ENCODE results near the gene ZNF76. TPM values are rescaled to one million over a fixed set of nuclear protein-coding genes. Genes with fewer than 3 reads are reported as not detected.

Gene ZNF76
- total and polyA plus RNA-seq, 2 donors (not counting 1 experiment from before 2014, with no cell fraction given), result 96.9 to 145 TPM

- Mint-ChIP-seq H3K9me3 (ENCODE audit: insufficient read depth) (no peaks in the 10 kb centered on the region), H3K27ac (no peak overlapping the region), H3K4me3 (no peak overlapping the region), H3K27me3 (no peaks in the 10 kb centered on the region), H3K4me1 (peaks cover 7% of the 10 kb centered on the region)
- H3K27ac ChIP-seq (ENCODE audit: low read length in 2 of 2), result no peak overlapping the region
- no peaks in the 10 kb centered on the region for H3K9me3 ChIP-seq (ENCODE audit: control extremely low read depth in 1 of 3, control insufficient read depth in 2 of 3, insufficient read depth in 1 of 3, low read length in 2 of 3)
- peaks cover 41% of the 10 kb centered on the region for H3K79me2 ChIP-seq (ENCODE audit: control insufficient read depth, insufficient read depth, low read length)
- WGBS (ENCODE audit: insufficient coverage), result 97% methylated on average over 18 of the region's 20 CpGs
- no peak overlapping the region for H2AFZ ChIP-seq (ENCODE audit: insufficient read depth, low read depth, low read length, poor library complexity, severe bottlenecking)
- H3K36me3 ChIP-seq (replicated peaks in 1 of 2; ENCODE audit: control extremely low read depth in 1 of 2, control insufficient read depth in 1 of 2, extremely low read depth in 1 of 2, insufficient read depth in 2 of 2, low read length in 1 of 2), result peaks cover 0 to 78% of the 10 kb centered on the region in 2 experiments
- H3K27me3 ChIP-seq (replicated peaks in 1 of 4; ENCODE audit: control extremely low read depth in 1 of 4, control insufficient read depth in 3 of 4, insufficient read depth in 4 of 4, low read length in 3 of 4), result no peaks in the 10 kb centered on the region
- no peak overlapping the region for H3K9ac ChIP-seq (ENCODE audit: low read length)
- POLR2A ChIA-PET, result no interaction called here
- TF ChIP-seq, protein P1, sequence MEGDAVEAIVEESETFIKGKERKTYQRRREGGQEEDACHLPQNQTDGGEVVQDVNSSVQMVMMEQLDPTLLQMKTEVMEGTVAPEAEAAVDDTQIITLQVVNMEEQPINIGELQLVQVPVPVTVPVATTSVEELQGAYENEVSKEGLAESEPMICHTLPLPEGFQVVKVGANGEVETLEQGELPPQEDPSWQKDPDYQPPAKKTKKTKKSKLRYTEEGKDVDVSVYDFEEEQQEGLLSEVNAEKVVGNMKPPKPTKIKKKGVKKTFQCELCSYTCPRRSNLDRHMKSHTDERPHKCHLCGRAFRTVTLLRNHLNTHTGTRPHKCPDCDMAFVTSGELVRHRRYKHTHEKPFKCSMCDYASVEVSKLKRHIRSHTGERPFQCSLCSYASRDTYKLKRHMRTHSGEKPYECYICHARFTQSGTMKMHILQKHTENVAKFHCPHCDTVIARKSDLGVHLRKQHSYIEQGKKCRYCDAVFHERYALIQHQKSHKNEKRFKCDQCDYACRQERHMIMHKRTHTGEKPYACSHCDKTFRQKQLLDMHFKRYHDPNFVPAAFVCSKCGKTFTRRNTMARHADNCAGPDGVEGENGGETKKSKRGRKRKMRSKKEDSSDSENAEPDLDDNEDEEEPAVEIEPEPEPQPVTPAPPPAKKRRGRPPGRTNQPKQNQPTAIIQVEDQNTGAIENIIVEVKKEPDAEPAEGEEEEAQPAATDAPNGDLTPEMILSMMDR (IDR thresholded peaks at IDR 0.05), result no peak
- no peak for TF ChIP-seq EZH2 (IDR thresholded peaks at IDR 0.05; ENCODE audit: borderline replicate concordance, insufficient read depth, low read depth, low read length, poor library complexity, severe bottlenecking)
- H3K4me2 ChIP-seq (replicated peaks; ENCODE audit: low read depth, low read length, poor library complexity, severe bottlenecking), result no peak overlapping the region
- no peak for ATAC-seq (ENCODE audit: low read depth)
- no peak overlapping the region for H3K4me3 ChIP-seq (ENCODE audit: control extremely low read depth in 1 of 5, extremely low read depth in 1 of 5, insufficient read depth in 1 of 5, low read depth in 2 of 5, low read length in 4 of 5)
- CTCF ChIA-PET, result interaction anchor here (0.5 to 1.5 kb wide), 2 partner anchors 8 to 648 kb away, joined by 4 to 8 read pairs; no protein-coding TSS in a partner anchor
- intact Hi-C loops (cut with micrococcal nuclease), result no loop called here
- peaks cover 28% of the 10 kb centered on the region for H4K20me1 ChIP-seq (ENCODE audit: control insufficient read depth, insufficient read depth, low read length, poor library complexity, severe bottlenecking)
- H3K4me1 ChIP-seq (ENCODE audit: control insufficient read depth in 2 of 2, insufficient read depth in 2 of 2, low read length in 2 of 2), result no peaks in the 10 kb centered on the region
- no peak for DNase-seq
These were observed 60.0 kb downstream of the ZNF76 start for GRCh38 chr6:35319346-35320030.

DNA sequence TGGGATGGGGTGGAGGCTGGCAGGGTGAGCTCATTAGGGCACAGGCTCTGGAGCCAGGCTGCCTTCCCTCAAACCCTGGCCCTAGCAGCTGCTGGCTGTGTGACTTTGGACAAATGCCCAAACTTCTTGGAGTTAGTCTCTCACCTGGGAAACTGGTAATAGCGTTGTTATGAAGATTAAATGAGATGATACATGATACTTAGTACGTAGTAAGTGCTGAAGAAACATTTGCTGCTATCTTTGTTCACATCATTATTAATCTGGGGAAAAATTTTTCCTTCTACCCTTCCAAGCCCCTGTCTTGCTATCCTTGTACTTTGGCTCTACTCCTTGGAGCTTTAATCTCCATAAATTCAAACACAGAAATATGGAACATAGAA, 60.5 kb downstream of the ZNF76 start:
- Mint-ChIP-seq H3K27ac (no peak overlapping the region), H3K9me3 (ENCODE audit: insufficient read depth) (no peaks in the 10 kb centered on the region), H3K27me3 (no peaks in the 10 kb centered on the region), H3K4me1 (peaks cover 5% of the 10 kb centered on the region), H3K4me3 (no peak overlapping the region)
- no peaks in the 10 kb centered on the region for H3K9me3 ChIP-seq (ENCODE audit: control extremely low read depth in 1 of 3, control insufficient read depth in 2 of 3, insufficient read depth in 1 of 3, low read length in 2 of 3)
- H3K36me3 ChIP-seq (replicated peaks in 1 of 2; ENCODE audit: control extremely low read depth in 1 of 2, control insufficient read depth in 1 of 2, extremely low read depth in 1 of 2, insufficient read depth in 2 of 2, low read length in 1 of 2), result peaks cover 2 to 79% of the 10 kb centered on the region in 2 experiments
- POLR2A ChIA-PET, result no interaction called here
- H3K79me2 ChIP-seq (ENCODE audit: control insufficient read depth, insufficient read depth, low read length), result peaks cover 35% of the 10 kb centered on the region
- H3K9ac ChIP-seq (ENCODE audit: low read length), result no peak overlapping the region
- no peak overlapping the region for H3K4me2 ChIP-seq (replicated peaks; ENCODE audit: low read depth, low read length, poor library complexity, severe bottlenecking)
- no peaks in the 10 kb centered on the region for H3K4me1 ChIP-seq (ENCODE audit: control insufficient read depth in 2 of 2, insufficient read depth in 2 of 2, low read length in 2 of 2)
- DNase-seq (no peak), ATAC-seq (ENCODE audit: low read depth) (no peak)
- CTCF ChIA-PET, result no interaction called here
- no peak overlapping the region for H2AFZ ChIP-seq (ENCODE audit: insufficient read depth, low read depth, low read length, poor library complexity, severe bottlenecking)
- no peaks in the 10 kb centered on the region for H3K27me3 ChIP-seq (replicated peaks in 1 of 4; ENCODE audit: control extremely low read depth in 1 of 4, control insufficient read depth in 3 of 4, insufficient read depth in 4 of 4, low read length in 3 of 4)
- intact Hi-C loops (cut with micrococcal nuclease), result no loop called here
- H4K20me1 ChIP-seq (ENCODE audit: control insufficient read depth, insufficient read depth, low read length, poor library complexity, severe bottlenecking), result peaks cover 28% of the 10 kb centered on the region
- no peak for TF ChIP-seq EZH2 (IDR thresholded peaks at IDR 0.05; ENCODE audit: borderline replicate concordance, insufficient read depth, low read depth, low read length, poor library complexity, severe bottlenecking)
- TF ChIP-seq, protein P1 (IDR thresholded peaks at IDR 0.05), result no peak
- no CpG with 5 or more reads among the region's 2 CpGs for WGBS (ENCODE audit: insufficient coverage)
- no peak overlapping the region for H3K4me3 ChIP-seq (ENCODE audit: control extremely low read depth in 1 of 5, extremely low read depth in 1 of 5, insufficient read depth in 1 of 5, low read depth in 2 of 5, low read length in 4 of 5)
- H3K27ac ChIP-seq (ENCODE audit: low read length in 2 of 2), result no peak overlapping the region

Measured in B cell (primary cell).